NOMO-1 treated with DMSO at 0.1 percent for 48 hours (cell line): ENCODE measurements around the gene GGCX.
A peak's percentile ranks its signal among the peaks of the same experiment; 100 is the strongest.

ENCODE experiments used
- DNase-seq: peaks from one replicate; lab custom pipeline; 2025; ENCODE audit not compliant: unreplicated experiment; lab: John Stamatoyannopoulos, UW

Gene GGCX

DNA sequence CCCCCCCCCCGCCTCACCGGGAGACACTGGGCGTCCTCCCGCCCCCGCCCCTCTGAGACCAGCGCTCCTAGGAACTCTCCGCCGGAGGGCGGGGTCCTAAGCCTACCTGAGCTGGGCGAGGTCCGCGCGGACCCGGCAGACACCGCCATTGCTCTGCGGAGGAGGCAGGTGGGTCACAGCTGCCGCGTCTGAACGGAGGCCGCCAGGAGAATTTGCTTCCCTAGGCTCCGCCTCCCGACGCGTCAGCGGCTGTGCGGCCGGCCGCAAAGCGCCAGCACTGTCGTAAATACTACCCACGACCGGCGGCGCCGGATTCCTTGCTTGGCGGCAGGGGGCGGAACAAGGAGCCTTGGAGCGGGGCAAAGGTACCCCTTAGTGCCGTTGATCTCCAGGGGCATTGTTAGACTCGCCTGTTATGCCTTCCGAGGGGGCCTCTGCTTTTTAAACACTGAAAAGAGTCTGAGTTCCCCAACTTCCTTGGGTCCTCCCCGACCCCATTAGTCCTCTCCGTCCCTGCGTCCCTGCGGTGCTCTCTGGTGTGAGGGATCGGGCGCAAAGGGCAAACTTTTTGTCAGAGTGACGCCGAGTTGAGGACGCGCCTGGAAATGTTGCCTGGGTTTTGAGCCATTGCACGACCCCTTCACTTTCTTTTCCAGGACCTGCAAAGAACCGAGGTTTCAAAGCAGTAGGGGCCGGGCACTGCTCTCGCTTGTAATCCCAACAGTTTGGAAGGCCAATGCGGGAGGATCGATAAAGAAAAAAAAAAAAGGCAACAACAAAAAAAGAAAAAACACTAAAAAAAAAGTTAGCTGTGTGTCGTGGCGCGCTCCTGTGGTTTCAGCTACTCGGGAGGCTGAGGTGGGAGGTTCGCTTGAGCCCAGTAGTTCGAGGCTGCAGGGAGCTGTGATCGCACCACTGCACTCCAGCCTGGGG, at the start of gene GGCX:
GGCX (minus strand) TSS at position 214 of the 933 bp plus-strand sequence; CDS start at position 149, 65 bp downstream.
- DNase-seq, result peak; percentile 95

- DNase-seq, result no peak
These were observed 46.2 kb upstream of the GGCX start for GRCh38 chr2:85607268-85608215.

- DNase-seq, result no peak
These were observed 44.8 kb upstream of the GGCX start for GRCh38 chr2:85606116-85606455.

- no peak for DNase-seq
These were observed 44.3 kb upstream of the GGCX start for GRCh38 chr2:85605406-85606115.

GRCh38 chr2:85604568-85605339, 43.5 kb upstream of the GGCX start:
- no peak for DNase-seq

DNA sequence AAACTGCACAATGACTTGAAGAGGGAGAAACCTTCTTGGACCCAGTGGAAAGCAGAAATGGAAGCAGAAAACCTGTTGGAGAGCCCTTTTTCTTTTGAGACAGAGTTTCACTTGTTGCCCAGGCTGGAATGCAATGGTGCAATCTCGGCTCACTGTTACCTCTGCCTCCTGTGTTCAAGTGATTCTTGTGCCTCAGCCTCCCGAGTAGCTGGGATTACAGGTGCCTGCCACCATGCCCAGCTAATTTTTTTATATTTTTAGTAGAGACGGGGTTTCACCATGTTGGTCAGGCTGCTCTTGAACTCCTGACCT, 42.8 kb upstream of the GGCX start:
- DNase-seq, result peak; percentile 68

- DNase-seq, result peak; percentile 89
These were observed 41.4 kb upstream of the GGCX start, which contains the start of gene TMEM150A for GRCh38 chr2:85602476-85603234. Gene TMEM150A (minus strand): TSS chr2:85602698. CDS start chr2:85601948, 750 bp downstream.

- DNase-seq, result no peak
These were observed 40.6 kb upstream of the GGCX start for GRCh38 chr2:85601771-85602475.

DNA sequence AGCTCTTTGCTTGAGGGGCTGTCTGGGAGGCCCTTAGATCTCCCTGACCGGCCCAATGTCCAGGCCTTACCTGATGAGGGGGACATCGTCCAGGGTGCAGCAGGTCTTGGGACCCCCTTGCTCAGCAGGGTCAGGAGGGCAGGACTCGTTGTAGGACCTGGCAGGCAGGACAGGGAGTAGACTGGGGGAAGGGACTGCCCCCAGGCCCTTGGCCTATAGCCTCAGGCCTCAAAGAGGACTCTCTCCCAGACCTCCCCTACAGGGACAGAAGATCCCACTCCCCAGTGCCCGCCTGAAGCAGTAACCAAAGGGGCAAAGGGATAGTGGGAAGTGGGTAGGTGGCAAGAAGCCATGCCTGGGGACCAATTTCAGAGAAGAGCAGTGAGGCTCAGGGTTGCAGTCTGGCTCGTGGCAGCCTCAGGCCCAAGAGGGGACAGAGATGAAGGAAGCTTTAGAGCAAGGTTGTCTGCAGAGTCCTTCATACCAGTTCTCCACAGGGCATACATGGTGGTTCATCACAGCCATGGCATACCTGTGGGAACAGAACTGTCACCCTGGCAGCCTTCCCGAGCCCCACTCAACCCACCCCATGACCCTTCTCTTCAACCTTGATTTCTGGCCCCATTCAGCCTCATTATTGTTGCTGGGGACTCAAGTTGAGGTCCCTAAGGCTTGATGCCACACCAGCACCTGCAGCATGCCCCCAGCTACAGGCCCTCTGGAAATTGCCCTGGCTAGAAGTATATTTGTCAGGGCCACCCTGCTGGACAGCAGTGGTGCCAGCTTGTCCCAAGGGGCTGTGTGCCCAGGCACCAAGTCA, 39.9 kb upstream of the GGCX start:
- DNase-seq, result no peak

DNA sequence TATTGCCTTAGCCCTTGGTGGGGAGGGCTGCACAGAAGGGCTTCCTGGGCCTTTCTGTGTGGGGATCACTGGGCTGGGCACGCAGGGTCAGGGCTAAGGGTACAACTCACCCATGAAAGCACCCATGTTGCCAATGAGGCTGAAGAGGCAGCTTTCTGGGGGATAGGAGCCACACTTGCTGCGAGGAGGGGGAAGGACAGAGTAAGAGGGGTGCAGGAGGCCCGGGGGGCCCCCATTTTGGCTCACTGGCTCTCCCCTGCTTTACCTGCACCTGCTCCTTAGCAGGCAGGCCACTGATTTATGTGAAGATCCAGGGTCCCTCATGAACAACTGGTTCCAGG, 38.9 kb upstream of the GGCX start:
- DNase-seq, result no peak

DNA sequence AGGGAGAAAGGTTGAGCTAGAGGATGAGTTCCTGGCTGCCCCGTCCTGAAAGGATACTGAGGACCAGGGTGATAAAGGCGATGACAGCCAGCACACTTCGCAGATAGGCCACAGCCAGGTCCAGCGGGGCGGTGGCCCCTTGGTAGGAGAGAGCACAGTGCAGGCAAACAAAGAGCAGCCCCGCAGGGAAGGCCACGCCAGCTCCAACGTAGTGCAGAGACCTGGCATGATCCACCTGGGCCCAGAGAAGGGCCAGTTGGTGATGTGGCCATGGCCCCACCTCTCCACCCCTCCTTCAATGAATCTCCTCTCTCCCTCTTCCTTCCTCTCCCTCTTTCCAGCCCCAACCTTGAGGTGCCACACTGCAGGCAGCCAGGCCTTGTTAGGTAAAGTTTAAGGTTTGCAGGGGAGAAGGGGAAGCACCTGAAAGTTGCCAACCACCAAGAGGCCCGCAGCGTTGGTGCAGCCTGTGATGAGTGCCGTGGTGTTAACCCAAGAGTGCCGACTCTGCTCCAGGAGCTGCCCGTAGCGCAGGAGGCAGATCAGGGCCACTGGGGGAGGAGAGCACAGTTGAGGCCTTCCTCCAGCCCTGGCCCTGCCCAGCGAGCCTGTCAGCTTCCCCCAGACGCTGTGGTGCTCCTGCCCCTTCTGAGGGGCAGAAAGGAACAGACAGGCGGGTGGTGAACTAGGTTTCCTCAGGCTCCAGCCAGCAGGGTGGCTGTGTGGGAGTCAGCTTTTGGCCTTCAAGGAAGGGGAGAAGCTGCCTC, 38.4 kb upstream of the GGCX start:
- DNase-seq, result no peak

- DNase-seq, result no peak
These were observed 37.5 kb upstream of the GGCX start for GRCh38 chr2:85598594-85599340.

GRCh38 chr2:85597241-85597640, 35.9 kb upstream of the GGCX start:
- no peak for DNase-seq

DNA sequence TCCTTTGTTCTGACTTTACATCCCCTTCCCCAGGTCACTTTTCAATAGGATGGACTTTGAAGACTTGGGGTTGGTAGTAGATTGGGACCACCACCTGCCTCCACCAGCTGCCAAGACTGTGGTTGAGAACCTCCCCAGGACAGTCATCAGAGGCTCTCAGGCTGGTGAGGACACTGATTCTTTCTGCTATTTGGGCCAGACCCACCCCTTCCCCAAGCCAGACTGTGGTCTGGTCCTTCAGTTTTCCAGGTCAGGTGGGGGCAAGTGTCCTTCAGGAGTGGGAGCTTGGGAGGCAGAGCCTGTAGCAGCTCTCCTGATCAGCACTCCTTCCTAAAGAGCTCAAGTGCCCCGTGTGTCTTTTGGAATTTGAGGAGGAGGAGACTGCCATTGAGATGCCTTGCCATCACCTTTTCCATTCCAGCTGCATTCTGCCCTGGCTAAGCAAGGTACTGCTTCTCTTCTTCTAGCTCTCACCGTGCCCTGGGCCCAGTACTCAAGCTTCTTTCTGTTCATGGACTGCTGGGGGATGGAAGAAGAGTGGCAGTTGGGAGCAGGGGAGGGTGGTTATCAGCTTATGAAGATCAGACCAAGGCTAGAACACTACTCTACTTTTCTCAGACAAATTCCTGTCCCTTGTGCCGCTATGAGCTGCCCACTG, 35.3 kb upstream of the GGCX start:
- DNase-seq, result no peak

GRCh38 chr2:85596026-85596333, 34.7 kb upstream of the GGCX start:
- no peak for DNase-seq

DNA sequence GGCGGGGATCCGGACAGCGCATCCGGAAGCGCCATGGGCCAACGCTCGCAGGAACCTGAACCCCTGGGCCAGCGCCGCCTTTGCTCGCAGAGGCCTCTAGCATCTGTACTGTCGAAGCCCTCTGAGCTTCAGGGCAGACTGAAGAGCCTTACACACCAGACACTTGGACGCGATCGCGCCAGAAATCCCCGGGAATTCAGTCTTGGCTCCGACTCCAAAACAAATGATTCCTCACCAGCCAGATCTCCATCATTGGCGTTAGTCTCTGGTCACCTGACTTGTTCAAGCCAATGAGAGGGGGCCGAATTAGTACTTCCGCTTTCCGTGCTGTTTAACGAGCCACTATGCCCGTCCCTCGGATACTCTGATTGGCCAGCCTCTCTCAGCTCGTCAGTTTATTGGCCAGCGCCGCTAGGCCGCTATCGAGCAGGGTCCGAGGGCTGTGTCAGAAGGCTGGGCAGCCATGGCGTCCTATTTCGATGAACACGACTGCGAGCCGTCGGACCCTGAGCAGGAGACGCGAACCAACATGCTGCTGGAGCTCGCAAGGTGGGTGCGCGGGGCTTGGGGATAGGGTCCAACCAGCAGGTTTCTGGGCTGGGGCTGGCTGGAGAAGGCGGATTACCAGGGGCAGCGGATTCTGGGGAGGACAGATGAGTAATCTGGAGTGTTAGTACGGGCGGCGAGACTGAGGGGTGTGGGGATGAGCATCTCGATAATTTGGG, 34.2 kb upstream of the GGCX start, which contains the start of gene RNF181:
RNF181 (plus strand) TSS at position 445 of the 725 bp plus-strand sequence; CDS start at position 464, 19 bp downstream.
- peak; percentile 99 for DNase-seq
